ENCODE data around the gene TGM3. TPM values are rescaled to one million over a fixed set of nuclear protein-coding genes. Genes with fewer than 3 reads are reported as not detected.
"Not testable (repeated sequence)": the region's sequence is repeated elsewhere in the genome, so short reads cannot be mapped to it uniquely, and the experiment has no call there.

TGM3 gene
- total RNA-seq, 1 donor from 2014 or later = not detected

GRCh38 chr20:2261046-2261485, 34.7 kb upstream of the TGM3 start:
- no peaks in the 10 kb centered on the region for H3K36me3 ChIP-seq
- H3K27me3 ChIP-seq (ENCODE audit: low read depth) = peaks cover 32% of the 10 kb centered on the region

GRCh38 chr20:2261629-2262028, 34.2 kb upstream of the TGM3 start:
- DNase-seq = no peak
- Histone ChIP-seq H3K36me3 (no peaks in the 10 kb centered on the region), H3K4me3 (no peak overlapping the region), H3K27ac (replicated peaks) (no peak overlapping the region), H3K9me3 (replicated peaks) (no peaks in the 10 kb centered on the region), H3K4me1 (no peaks in the 10 kb centered on the region), H3K27me3 (ENCODE audit: low read depth) (peaks cover 31% of the 10 kb centered on the region)
- TF ChIP-seq CTCF (IDR thresholded peaks at IDR 0.05; ENCODE audit: borderline replicate concordance) = no peak
- intact Hi-C loops (cut with micrococcal nuclease) = no loop called here

More at GRCh38 chr20:2261046-2261485, 34.7 kb upstream of the TGM3 start:
- DNase-seq = no peak
- Histone ChIP-seq H3K4me1 (no peaks in the 10 kb centered on the region), H3K27ac (replicated peaks) (no peak overlapping the region), H3K4me3 (no peak overlapping the region), H3K9me3 (replicated peaks) (no peaks in the 10 kb centered on the region)
- TF ChIP-seq CTCF (IDR thresholded peaks at IDR 0.05; ENCODE audit: borderline replicate concordance) = no peak
- intact Hi-C loops (cut with micrococcal nuclease) = no loop called here

GRCh38 chr20:2264118-2264517, 31.7 kb upstream of the TGM3 start:
- H3K4me1 ChIP-seq = no peaks in the 10 kb centered on the region
- no peak overlapping the region for H3K27ac ChIP-seq (replicated peaks)
- no peak overlapping the region for H3K4me3 ChIP-seq
- no peak for DNase-seq
- intact Hi-C loops (cut with micrococcal nuclease) = no loop called here
- no peaks in the 10 kb centered on the region for H3K36me3 ChIP-seq
- no peaks in the 10 kb centered on the region for H3K9me3 ChIP-seq (replicated peaks)
- H3K27me3 ChIP-seq (ENCODE audit: low read depth) = peaks cover 20% of the 10 kb centered on the region
- no peak for TF ChIP-seq CTCF (IDR thresholded peaks at IDR 0.05; ENCODE audit: borderline replicate concordance)

- H3K27ac ChIP-seq (replicated peaks); DNase-seq; H3K36me3 ChIP-seq; H3K4me1 ChIP-seq; H3K9me3 ChIP-seq (replicated peaks); intact Hi-C loops (cut with micrococcal nuclease); H3K4me3 ChIP-seq: not testable (repeated sequence)
- peaks cover 13% of the 10 kb centered on the region for H3K27me3 ChIP-seq (ENCODE audit: low read depth)
Observed at GRCh38 chr20:2264621-2265374, 31.0 kb upstream of the TGM3 start.

- H3K27me3 ChIP-seq (ENCODE audit: low read depth) = peaks cover 44% of the 10 kb centered on the region
- H3K4me1 ChIP-seq = no peaks in the 10 kb centered on the region
- DNase-seq = no peak
- intact Hi-C loops (cut with micrococcal nuclease) = no loop called here
- H3K27ac ChIP-seq (replicated peaks) = no peak overlapping the region
- H3K9me3 ChIP-seq (replicated peaks) = no peaks in the 10 kb centered on the region
- H3K36me3 ChIP-seq = no peaks in the 10 kb centered on the region
- no peak for TF ChIP-seq CTCF (IDR thresholded peaks at IDR 0.05; ENCODE audit: borderline replicate concordance)
- no peak overlapping the region for H3K4me3 ChIP-seq
Observed at GRCh38 chr20:2273634-2274302, 22.0 kb upstream of the TGM3 start.

- peaks cover 55% of the 10 kb centered on the region for H3K27me3 ChIP-seq (ENCODE audit: low read depth)
- peaks cover 5% of the 10 kb centered on the region for H3K9me3 ChIP-seq (replicated peaks)
- H3K4me1 ChIP-seq = no peaks in the 10 kb centered on the region
- H3K4me3 ChIP-seq = no peak overlapping the region
- no peak for TF ChIP-seq CTCF (IDR thresholded peaks at IDR 0.05; ENCODE audit: borderline replicate concordance)
- intact Hi-C loops (cut with micrococcal nuclease) = no loop called here
- no peak for DNase-seq
- H3K27ac ChIP-seq (replicated peaks) = no peak overlapping the region
- H3K36me3 ChIP-seq = no peaks in the 10 kb centered on the region
Observed at GRCh38 chr20:2276015-2276414, 19.8 kb upstream of the TGM3 start.

Data from left ventricle myocardium inferior (tissue), 1 donor.